ENCODE results near the gene ZNF45.
"Not testable (repeated sequence)": the region's sequence is repeated elsewhere in the genome, so short reads cannot be mapped to it uniquely, and the experiment has no call there.

ZNF45 gene

DNA sequence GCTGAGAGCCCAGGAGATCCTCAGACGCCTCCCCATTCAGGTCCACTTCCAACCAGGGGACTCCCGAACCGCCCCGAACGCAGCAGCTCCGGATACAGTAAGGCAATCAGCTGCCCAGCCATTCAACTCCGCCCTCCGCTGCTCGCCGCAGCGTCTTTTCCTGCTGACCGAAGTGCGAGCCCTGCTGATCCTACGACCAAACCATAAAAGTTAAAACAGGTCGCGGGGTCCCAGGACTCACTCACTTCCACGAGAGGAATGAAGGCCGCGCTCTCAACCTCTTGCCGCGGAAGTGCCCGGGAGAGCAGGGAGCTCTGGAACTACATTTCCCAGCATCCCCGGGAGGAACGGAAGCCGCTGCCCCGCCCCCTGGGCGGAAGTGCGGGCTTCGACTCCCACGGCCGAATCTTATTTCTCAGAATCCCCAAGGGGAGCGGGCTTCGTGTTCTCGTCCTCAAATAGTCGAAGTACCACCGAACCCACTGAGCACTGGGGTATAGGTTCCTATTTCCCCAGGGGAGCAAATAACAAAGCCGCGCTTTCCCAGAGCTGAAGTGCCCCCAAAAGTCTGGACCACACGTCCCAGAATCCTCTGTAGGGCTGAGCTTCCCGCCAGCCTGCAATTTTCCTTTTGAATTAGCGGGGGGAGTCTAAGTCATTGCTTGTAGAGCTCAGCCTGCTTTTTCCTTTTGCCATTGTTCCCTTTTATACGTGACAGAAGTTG, at the start of gene ZNF45:
ZNF45 (minus strand) TSS at position 298 of the 724 bp plus-strand sequence. CDS start 13,097 bp downstream, outside the sequence.
- DNase-seq = peak; percentile 81

DNA sequence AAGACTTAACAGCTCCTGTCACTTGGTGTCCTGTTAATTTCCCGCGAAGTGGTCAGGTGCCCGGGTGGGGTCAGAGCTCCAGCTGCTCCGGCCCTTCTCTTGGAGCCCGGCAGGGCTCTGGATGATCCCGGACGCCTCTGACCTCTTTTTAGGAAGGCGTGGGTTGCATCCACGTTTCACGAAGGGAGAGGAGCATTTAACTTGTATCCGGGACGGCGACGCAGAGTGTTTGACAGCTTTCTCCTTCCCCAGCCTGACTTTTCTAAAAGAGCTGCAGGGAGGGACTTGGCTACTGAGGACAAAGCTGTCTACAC, 49.6 kb upstream of the ZNF45 start:
- no peak for DNase-seq

DNA sequence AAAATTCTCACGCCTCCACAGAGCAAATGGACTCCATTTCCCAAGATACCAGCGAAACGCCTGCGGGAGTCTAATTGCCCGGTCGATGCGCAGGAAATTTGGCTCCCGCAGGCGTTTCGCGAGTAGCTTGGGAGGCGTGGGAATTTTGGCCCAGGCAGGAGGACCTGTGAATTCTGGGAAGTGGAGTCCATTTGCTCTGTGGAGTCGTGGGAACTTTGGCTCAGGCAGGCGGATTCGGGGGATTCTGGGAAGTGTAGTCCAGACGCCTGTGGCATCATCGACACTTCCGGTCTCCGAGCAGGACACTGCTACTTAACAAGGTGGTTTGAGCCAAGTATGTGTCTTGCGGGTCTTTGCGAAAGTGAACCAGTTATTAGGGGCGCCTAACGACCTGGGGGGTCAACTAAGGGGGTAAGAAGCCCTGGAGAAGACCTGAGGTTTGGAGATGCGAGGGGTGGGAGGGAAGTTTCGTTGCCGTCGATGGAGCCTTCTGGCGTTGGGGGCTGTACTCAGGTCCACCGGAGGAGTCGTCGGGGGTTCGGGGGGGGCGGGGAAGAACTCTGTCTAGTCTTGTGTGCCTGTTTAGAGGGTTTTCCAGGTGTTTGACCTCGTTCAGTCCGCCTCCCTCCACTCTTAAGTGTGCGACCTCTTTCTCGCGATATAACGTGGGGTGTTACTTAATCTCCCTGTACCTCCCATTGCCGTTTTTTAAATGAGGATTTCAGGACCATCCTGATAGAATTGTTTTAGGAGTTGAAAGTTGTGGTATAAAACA, 49.0 kb upstream of the ZNF45 start, which contains the start of gene ZNF155:
ZNF155 (plus strand) TSS at position 277 of the 775 bp plus-strand sequence. CDS start 4,356 bp downstream, outside the sequence.
- DNase-seq = peak; percentile 59

DNA sequence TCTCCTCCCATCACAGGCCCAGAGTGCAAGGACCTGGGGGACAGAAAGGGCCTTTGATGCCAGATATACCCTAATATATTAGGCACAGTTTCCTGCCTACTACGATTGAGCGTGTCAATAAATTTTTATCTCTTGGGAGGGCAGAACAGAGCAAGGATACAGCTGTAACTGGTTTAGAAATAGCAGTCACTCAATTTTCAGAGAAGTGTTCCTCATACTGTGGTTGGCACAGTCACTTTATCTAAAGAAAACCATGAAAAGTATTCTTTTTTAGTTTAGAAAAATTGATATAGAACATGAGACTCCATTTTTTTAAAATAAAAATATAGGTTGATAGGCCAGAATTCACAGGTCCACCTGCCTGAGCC, 48.4 kb upstream of the ZNF45 start:
- no peak for DNase-seq

DNA sequence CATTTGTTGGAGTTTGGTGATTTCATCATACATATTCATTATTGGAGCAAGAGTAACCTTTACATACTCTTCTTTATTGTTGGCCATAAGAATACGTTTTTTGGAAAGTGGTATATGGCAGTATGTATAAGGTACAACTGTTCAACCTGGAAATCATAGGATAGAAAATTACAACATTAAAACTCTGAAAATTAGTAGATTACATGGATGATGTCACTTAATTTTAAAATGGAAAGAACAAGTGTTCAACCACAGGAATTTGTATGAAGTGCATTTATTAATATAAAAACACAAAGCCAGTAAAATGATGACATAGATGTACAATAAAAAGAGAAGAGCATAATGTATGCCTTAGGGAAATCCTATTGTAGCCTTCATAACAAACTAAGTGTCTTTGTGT, 41.6 kb upstream of the ZNF45 start:
- no peak for DNase-seq

DNA sequence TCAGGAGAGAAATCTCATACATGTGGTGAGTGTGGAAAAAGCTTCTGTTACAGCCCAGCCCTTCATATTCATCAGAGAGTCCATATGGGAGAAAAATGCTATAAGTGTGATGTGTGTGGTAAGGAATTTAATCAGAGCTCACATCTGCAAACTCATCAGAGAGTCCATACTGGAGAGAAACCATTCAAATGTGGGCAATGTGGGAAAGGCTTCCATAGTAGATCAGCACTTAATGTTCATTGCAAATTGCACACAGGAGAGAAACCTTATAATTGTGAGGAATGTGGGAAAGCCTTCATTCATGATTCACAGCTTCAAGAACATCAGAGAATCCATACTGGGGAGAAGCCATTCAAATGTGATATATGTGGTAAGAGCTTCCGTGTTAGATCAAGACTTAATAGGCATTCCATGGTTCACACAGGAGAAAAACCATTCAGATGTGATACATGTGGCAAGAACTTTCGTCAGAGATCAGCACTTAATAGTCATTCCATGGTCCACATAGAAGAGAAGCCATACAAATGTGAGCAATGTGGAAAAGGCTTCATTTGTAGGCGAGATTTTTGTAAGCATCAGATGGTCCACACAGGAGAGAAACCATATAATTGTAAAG, 31.1 kb upstream of the ZNF45 start:
- no peak for DNase-seq

DNA sequence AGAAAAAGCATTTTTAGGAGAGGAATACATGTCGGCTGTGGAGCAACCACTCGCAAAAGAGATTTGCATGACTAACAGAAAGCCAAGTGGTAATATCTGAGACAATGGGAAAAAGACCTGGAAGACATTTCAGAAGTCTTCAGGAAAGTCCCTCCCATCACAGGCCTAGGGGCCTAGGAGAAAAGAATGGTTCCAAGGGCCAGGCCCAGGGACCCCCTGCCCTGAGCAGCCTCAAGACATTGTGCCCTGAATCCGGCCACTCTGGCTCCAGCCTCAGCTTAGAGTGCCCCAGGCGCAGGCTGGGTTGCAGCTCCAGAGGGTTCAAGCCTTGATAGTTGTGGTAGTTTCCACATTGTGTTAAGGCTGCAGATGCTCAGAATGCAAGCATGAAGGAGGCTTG, 25.3 kb upstream of the ZNF45 start:
- DNase-seq = no peak

DNA sequence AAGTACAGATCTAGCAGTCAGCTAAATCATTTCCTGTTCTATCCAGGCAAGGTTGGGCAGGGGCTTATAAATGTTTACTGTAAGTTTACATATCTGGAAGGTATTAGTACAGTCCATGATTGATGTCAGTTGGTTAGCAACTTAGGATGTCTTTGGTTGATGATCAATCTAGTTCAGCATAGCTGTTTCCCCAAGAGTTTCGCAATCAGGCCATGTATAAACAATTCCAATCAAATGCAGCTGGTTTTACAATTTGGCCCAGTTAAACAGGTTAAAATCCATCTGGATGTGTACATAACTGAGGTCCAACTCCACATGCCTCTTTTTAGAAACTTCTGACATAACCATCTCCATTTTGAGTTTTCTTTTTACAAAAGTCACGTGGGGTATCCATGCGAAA, 22.8 kb upstream of the ZNF45 start:
- DNase-seq = no peak

DNA sequence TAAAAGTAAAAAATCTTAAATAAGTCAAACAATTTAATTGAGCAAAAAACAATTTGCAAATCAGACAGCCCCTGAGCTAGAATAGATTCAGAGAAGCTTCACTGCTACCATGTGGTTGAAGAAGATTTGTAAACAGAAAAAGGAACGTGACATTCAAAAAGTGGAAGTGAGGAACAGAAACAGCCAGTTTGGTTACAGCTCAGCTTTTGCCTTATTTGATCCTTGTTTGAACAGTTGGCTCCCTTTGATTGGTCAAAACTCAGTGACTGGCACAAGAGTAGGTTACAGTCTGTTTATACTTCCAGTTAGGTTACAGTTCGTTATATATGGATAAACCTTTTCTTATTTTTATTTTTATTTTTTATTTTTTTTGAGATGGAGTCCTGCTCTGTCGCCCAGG, 21.7 kb upstream of the ZNF45 start:
- DNase-seq = no peak

DNA sequence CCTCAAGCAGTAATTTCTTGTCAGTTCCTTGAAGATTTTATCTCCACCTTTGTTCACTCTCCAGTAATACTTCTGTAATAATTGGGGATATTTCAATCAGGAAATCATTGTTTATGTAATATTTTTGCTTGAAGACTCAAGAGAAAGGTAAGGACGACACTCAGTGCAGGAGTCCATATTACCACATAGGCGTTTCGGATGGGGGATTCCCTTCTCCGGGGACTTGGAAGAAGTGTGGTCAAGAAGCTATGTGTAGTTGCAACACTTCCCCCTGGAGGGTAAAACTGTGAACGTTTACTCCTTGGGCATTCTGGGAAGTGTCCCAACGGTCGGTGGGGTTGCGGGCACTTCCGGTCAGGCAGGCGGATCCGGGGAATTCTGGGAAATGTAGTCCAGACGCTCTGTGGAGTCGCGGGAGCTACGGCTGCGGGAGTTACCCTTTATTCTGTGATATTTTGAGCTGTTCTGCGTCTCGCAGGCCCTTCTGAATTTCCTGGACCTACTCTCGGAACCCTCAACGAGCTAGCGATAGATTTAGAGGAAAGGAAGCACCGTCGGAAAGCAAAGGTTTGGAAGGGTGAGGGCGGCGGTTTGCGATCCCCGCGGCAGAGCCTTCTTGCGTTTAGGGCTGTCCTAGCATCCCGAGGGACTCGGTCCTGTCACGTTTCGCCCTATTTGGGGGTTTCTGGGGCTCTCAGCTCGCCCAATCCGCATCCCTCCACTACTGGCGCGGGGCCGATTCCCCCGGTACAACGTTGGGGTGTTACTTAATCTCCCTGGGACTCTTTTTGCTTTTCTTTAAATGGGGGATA, 16.0 kb upstream of the ZNF45 start, which contains the start of gene ZNF221:
ZNF221 (plus strand) TSS at position 395 of the 812 bp plus-strand sequence. CDS start 11,499 bp downstream, outside the sequence.
- DNase-seq = peak; percentile 54

DNA sequence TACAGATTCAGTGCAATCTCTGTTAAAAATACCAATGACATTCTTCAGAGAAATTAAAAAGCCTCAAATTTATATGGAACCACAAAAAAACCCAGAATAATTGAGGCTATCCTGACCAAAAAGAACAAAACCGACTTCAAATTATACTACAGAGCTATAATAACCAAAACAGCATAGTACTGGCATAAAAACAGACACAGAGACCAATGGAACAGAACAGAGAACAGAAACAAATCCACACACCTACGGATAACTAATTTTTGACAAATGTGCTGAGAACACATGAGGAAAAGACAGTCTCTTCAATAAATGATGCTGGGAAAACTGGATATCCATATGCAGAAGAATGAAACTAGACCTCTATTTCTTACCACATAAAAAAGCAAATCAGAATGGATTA, 14.7 kb upstream of the ZNF45 start:
- DNase-seq = not testable (repeated sequence)

DNA sequence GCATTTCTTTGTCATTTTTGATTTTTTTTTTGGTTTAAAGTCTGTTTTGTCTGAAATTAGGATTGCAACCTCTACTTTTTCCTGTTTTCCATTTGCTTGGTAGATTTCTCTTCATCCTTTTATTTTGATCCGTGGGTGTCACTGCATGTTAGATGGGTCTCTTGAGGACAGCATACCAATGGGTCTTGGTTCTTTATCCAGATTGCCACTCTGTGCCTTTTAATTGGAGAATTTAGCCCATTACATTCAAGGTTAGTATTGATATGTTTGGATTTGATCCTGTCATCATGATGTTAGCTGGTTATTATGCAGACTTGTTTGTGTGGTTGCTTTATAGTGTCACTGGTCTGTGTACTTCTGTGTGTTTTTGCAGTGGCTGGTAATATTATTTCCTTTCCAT, 12.3 kb upstream of the ZNF45 start:
- not testable (repeated sequence) for DNase-seq

DNA sequence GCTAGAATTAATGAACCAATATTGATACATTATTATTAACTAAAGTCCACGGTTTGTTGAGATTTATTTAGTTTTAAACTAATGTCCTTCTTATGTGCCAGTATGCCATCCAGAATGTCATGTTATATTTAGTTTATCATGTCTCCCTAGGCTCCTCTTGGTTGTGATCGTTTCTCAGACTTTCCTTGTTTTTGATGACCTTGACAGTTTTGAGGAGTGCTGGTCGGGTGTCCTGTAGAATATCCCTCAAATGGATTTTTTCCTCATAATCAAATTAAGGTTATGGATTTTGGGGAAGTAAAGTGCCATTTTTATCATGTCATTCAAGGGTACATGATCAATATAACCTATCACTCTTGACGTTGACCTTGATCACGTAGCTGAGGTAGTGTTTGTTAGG, 6.1 kb upstream of the ZNF45 start:
- no peak for DNase-seq

DNA sequence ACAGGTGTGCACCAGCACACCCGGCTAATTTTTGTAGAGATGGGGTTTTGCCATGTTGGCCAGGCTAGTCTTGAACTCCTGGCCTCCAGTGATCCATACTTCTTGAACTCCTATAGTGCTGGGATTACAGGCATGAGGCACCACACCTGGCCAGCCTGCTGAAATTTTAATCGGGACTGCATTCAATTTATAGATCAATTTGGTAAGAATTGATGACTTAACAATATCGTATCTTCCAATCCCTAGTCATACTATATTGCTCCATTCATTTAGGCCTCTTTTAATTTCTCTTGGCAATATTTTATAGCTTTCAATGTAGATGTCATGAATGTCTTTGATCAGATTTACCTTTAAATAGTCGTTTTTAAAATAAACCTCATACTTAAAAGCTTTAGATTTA, 5.6 kb upstream of the ZNF45 start:
- DNase-seq = no peak

DNA sequence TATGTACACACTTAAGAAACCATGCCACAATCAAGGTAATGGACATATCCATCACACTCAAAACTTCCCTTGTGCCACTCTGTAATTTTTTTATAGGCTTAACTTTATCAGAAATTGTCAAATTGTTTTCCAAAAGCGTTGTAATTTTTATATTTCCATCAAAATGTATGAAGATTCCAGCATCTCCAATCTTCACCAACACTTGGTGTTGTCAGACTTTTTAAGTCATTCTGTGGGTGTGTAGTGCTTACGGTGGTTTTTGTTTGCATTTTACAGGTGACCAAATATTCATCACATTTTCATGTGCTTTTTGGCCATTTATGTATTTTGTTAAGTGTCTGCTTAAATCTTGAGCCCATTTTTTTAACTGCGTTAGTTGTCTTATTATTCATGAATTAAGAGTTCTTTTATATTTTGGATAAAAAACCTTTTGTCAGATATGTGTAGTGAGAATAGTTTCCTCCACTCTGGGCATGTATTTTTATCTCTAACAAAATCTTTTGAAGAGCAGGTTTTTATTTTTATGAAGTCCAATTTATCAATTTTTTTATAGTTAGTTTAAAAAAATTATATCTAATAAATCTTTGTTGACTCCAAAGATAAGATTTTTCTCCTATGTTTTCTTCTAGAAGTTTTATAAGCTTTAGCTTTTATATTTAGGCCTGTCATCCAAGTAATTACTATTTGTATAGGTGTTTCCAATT, 4.6 kb upstream of the ZNF45 start:
- DNase-seq = no peak

DNA sequence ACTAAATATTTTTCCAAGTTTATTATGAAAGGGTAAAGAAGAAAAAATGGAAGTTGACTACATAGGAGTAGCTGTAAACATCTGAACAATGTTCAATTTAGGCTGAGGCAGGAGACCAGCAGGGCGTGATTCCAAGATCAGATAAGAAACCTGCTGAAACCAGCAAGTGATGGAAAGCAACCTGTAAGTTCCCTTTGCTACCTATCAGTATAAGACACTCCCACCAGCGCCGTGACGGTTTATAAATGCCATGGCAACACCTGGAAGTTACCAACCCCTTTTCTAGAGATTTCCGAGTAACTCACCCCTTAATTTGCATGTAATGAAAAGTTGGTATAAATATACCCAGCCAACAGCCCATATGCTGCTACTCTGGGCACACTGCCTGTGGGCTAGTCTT, 1.1 kb upstream of the ZNF45 start:
- no peak for DNase-seq

DNA sequence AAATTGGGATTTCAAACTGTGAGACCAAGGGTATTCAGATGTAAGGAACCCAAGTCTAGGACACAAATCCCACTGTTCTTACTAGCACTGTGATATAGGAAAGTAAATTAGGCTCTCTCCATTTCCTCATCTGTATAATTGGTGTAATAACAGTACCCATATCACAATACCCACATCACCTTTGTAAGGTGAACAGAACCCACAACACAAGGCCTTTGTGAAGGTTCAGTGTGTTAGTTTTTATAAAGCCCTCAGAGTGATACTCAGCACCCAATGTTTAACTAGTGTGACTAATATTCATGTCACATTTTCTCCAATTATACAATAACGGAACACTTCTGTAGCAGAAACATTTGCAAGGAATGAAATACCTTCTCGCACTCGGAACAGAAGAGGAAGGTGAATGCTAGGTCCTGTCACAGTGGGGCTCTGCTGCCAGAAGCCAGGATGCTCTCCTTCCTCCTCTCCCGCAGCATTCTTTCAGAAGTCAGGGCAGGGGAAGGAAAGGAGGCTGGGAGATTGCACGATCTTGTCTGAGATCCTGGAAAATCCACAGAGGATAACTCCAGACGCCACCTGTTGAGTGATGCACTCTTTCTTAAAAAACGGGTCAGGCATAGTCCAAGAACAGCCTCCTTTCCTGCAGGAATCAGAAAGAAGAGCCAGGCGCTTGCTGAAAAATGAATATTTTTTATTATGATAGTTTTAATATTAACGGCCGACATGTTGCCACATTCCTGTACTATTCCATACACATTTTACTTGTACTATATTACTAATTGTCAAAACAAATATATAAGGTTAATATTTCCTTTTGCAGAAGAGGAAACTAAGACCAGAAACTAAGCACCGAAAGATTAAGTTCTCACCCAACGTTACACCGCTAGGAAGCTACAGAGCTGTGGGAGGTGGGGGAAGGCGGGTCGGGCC, 762 bp downstream of the ZNF45 start:
- DNase-seq = no peak

DNA sequence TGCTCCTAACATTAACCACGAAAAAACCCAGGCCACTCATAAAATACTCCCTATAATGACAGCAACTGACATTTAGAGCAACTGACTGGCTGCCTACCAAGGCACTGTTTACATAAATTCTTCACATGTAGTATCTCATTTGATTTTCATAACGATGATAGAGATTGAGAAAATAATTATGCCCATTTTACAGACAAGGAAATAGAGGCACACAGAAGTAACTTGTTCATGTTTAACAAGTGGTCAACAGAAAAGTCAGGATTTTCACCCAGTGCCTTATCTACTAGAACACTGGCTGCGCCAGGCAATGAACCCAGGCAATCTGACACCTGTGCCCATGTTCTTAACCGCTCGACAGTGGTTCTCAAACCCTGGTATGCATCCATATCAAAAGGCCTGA, 6.3 kb downstream of the ZNF45 start:
- no peak for DNase-seq

DNA sequence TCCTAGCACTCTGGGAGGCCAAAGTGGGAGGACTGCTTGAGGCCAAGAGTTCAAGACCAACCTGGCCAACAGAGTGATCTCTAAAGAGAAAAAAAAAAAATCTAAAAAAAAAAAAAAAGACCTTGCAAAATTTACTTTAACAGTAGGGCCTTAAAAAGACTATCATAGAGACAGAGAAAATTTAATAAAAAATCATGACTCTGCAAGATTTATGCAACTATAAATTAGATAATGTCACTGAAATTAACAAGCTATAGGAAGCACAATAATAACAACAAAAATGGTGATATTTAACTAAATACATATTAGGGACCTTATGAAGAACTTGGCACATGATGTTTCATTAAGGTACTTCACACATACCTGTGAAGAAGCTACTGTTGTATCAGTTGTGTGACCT, 11.2 kb downstream of the ZNF45 start:
- no peak for DNase-seq

DNA sequence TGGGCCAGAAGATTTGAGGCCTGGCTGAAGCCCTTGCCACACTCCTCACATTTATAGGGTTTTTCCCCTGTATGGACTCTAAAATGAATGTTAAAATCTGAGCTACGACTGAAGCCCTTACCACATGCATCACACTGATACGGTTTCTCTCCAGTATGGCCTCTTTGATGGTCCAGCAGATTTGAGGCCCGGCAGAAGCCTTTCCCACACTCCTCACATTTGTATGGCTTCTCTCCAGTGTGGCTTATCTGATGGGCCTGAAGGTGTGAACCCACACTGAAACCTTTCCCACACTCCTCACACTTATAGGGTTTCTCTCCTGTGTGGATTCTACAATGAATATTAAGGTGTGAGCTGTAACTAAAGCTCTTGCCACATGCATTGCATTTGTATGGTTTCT, 21.0 kb downstream of the ZNF45 start:
- no peak for DNase-seq

DNA sequence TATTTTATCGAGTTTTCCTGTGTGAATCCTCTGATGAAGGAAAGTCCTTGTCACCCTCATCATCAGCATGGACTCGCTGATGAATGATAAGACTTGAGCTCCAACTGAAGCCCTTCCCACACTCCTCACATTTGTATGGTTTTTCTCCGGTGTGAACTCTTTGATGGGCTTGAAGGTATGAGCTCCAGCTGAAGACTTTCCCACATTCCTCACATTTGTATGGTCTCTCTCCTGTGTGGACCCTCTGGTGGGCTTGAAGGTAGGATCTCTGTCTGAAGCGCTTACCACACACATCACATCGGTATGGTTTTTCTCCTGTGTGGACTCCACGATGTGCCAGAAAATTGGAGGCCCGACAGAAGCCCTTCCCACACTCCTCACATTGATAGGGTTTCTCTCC, 21.7 kb downstream of the ZNF45 start:
- no peak for DNase-seq
